GM12874 (cell line): ENCODE measurements around the gene DPEP3.

Experiments used
- CTCF ChIP-seq: IDR thresholded peaks from 2 replicates; pipeline ENCODE4 v1.5.1; 2011; ENCODE audit warnings: low read depth, mild to moderate bottlenecking, control low read depth, low read length, moderate library complexity; ENCODE audit not compliant: insufficient read depth

DPEP3 gene

GRCh38 chr16:67979955-67980678 is at the start of gene DPEP3:
Gene DPEP3, minus strand, starts transcription at chr16:67980499. Its CDS starts 119 bp downstream, at chr16:67980380.
- peak; percentile 93 for TF ChIP-seq CTCF

GRCh38 chr16:68028996-68029395 is 48.7 kb upstream of the DPEP3 start:
- TF ChIP-seq CTCF, result no peak

- TF ChIP-seq CTCF, result no peak
Observed at GRCh38 chr16:68022728-68023537, 42.6 kb upstream of the DPEP3 start, which contains the start of the genes DDX28 and DUS2. Gene DDX28, minus strand, starts transcription at chr16:68023232. Its CDS starts 30 bp downstream, at chr16:68023202. Gene DUS2, plus strand, starts transcription at chr16:68023284. Its CDS starts 14,740 bp downstream, at chr16:68038024.

GRCh38 chr16:68022278-68022727 is 42.0 kb upstream of the DPEP3 start:
- TF ChIP-seq CTCF, result no peak

- no peak for TF ChIP-seq CTCF
Observed at GRCh38 chr16:68021490-68021889, 41.2 kb upstream of the DPEP3 start.

GRCh38 chr16:68019167-68019680 is 38.9 kb upstream of the DPEP3 start:
- no peak for TF ChIP-seq CTCF

GRCh38 chr16:68015681-68016080 is 35.4 kb upstream of the DPEP3 start, which contains the start of gene DPEP2NB:
Gene DPEP2NB, minus strand, starts transcription at chr16:68015911. Its CDS starts 141 bp downstream, at chr16:68015770.
- no peak for TF ChIP-seq CTCF
